ENCODE measurements around the gene AQP9.

Gene AQP9

DNA sequence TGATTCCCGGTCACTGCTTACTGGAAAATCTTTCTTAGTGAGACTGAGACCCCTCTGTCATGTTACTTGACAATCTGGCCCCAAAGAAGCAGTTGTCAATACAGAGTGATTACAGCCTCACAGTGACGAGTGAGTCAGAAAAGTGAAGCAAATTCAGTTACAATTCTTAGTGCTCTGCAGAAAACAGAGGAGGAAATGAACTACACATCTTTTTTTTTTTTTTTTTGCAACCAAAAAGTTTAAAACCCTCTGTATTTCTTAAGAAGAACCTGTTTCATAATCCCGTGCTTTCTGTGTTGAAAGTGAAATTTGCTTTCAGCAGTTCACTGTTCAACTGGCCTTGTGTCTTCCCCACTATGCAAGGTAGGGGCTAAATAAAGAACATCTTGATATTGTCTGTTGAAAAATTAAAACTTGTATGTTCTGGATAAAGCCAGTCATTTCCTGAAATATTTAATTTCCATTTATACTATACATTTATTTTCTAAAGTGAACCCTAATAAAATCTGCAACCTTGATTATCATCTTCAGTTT, 1.9 kb downstream of the AQP9 start:
- no peak for DNase-seq (ENCODE audit: low spot score)

DNA sequence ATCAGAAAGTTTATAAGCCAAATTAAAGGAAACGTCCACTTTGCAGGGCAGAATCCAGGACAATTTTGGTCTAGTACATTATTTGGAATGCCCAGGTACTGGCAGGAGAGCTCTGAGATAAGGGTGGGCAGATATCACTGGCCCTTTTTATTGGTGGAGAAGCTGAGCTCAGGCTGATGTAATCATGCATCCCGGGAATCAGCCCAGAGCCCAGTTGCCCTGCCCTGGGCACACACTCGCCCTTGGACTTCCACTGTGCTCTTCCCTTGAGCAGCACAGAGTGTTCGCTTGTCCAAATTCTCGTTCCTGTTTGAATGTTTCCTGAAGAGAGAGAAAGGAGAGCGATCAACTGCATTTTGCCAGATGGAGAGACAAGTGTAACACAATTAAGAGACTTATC, 3.7 kb downstream of the AQP9 start:
- no peak for DNase-seq (ENCODE audit: low spot score)

DNA sequence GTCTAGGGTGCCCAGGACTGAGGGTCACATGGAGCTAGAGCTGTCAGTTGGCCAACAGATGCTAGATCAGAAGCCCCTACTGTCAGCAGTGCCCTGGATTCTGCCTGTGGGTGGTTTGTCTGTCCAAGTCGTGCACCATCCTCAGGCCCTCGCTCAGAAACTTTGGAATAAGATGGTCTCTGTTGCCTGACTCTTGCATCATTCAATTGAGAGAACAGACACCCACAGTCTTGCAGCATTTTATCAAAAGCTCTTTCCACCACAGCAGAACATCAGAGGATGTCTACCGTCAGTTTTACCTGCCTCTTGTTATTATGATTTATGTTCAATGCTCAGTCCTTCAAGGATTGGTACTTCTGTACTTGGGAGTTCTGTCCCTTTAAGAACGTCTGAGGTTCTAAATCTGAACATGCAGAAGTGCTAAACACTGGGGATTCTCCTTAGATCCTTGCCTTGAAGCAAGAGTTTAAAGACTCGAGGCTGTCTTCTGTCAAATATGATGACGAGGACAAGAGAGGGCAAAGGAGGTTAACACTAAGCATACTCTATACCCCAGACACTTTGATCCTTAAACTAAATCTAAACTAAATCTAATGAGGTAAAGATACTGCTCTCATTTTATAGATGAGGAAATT, 4.8 kb downstream of the AQP9 start:
- no peak for DNase-seq (ENCODE audit: low spot score)

DNA sequence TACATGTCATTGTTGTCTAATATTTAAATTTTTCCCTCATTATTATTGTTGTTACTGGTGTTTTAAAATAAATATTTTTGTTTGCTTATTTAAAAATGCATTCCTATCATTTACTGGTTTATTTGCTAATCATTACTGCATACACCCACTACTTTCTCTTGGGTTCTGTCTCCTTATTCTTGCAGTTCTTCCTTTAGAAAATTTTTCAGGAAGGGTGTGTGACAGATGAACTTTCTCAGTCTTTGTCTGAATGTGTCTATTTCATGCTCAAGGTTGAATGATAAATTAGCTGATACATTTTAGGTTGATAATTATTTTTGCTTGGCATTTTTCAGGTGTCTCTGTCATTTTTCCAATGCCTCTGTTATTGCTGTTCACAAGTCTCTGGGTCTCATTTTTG, 7.4 kb downstream of the AQP9 start:
- no peak for DNase-seq (ENCODE audit: low spot score)

DNA sequence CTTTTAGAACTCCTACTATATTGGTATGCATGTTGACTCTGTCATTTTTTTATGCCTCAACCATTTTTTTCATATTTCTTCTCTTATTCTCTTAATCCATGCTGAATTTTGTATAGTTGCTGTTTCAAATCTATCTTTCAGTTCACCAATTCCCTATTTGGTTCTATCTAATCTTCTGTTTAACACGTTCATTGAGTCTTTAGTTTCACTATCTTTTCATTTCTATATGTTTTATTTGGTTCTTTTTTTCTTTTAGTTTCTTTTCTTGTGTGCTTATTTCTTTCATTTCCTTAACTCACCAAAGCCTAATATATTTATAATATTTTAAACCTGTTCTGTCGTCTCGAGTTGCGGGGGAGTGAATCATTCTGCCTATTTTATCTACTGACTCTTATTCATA, 8.0 kb downstream of the AQP9 start:
- DNase-seq (ENCODE audit: low spot score) = no peak

DNA sequence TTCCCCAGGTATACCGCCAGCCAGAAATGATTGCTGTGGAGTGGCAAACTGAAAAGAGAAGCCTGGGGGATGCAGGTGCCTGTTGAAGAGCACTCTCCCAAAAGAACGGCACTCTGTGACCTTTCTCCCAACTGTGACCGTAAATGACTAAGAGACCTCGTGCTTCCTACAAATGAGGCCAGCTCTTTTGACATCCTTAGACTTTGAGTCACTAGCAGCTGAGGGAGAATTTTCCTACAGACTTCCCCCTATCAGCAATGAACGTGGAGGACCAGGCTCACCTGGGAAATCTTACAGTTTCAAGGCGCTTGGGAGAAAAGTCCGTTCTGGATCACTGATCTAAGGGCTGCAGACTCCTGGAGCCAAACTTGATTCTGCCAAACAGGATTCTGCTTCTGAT, 8.6 kb downstream of the AQP9 start:
- DNase-seq (ENCODE audit: low spot score) = no peak

DNA sequence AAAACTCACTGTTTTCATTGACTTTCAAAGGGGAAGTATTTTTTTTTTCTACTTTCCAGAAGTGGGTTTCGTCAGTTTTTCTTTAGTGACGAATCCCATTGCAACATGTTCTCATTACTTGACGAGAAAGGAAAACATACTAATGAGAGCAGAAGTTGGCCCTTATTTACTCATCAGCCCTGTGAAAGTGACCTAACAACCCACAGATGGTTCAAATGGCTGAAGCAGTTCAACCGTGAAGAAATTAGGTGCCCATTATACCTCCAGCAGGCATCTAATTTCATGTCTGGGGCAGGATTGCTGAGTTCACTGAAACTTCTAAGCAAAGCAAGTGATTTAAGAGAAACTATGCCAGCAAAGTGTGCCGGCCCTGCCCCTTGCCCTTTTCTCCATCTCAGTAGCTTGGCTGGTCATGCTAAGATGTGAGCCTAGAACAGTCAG, 9.0 kb downstream of the AQP9 start:
- no peak for DNase-seq (ENCODE audit: low spot score)

DNA sequence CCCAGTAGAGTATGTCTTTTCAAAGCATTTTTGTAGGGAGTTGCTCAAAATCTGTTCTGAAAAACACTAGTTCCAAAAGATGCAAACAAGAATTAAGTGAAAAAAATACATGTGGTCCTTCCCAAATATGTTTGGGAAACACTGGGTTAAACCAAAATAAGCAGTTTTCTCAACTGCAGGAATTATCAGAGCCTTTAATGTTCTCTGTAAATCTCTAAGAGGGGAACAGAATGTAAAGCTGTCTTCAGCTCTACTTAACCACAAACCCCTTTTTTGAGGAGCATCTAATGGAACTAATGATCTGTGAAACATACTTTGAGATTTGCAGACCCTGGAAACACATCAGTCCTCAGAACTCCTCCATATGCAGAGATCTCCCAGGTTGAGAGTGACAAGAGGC, 9.9 kb downstream of the AQP9 start:
- DNase-seq (ENCODE audit: low spot score) = no peak

DNA sequence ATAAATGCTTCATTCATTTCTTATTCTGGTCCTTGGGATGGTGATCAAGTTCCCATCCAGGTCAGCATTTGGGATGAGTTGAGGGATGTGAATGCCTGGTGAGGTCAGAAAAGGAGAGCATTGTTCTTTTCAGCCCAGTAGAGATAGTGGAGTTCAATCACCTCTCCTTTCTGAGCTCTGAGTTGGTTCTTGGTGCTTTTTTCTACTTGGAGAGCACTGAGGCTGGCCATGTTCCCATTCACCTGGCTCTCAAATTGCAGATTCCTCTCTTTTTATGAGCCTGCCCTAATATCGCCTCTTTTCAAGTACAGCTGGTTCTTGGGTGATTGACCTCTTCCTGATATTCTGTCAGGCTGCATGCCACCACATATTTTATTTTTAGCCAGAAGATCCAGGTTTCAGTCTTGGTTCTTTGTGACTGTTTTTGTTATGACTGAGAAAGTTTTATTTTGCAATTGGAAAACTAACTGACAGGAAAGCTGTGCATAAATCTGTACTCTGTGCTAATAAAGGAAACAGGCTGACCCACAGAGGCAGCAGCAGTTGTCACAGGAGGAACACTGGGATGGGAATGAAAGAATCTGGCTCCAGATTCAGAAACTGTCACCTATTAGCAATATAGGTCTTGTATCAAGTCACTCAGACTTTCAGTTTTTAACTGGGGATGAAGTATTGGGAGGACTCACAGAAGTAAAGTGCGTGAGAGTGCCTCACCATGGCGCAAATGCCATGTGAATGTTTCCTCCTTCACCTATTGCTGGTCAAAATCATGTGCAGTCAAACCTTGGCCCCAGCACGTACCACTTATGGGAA, 10.7 kb downstream of the AQP9 start:
- DNase-seq (ENCODE audit: low spot score) = no peak

DNA sequence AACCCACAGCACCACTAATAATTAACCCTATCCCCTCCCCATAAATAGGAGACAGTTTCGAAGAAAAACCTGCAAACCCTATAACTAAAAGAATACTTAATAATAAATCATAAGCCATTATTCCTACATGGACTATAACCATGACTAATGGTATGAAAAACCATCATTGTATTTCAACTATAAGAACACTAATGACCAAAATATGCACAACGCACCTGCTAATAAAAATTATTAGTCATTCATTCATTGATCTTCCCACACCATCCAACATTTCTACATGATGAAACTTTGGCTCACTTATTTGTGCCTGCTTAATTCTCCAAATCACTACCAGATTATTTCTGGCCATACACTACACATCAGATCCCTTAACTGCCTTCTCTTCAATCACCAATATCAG, 16.6 kb downstream of the AQP9 start:
- DNase-seq (ENCODE audit: low spot score) = no peak

DNA sequence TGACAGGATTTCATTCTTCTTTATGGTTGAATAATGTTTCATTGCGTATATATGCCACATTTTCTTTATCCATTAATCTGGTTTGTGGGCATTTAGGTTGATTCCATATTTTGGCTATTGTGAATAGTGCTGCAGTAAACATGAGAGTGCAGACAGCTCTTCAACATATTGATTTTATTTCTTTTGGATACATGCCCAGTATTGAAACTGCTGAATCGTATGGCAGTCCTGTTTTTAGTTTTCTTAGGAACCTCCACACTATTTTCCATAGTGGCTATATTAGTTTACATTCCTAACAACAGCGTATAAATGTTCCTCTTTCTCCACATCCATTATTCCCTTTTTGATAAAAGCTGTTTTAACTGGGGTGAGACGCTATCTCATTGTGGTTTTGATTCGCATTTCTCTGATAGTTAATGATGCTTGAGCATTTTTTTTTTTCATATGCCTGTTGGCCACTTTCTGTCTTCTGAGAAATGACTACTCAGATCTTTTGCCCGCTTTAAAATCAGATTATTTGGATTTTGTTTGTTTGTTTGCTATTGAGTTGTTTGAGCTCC, 21.7 kb downstream of the AQP9 start:
- no peak for DNase-seq (ENCODE audit: low spot score)

DNA sequence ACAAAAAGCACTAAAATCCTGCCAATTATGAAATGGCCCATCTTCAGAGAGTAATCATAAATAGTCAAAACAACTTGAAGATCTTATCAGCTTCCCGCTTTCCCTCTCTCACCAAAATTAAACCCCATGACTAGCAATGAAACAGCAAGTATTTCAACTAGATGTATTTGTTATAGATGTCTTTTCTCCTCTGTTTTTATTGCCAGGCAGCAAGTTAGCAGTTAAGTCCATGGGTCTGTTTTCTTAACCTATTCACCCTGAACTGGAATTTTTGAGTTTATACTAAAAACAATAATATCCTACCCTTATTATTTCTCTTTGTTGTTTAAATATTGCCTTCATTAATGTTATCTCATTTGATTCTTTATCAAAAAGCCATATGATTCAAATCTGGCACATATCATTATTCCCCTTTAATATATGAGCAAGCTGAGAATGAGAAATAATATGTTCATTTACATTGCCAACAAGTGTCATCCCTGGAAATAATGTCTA, 23.3 kb downstream of the AQP9 start:
- DNase-seq (ENCODE audit: low spot score) = no peak

DNA sequence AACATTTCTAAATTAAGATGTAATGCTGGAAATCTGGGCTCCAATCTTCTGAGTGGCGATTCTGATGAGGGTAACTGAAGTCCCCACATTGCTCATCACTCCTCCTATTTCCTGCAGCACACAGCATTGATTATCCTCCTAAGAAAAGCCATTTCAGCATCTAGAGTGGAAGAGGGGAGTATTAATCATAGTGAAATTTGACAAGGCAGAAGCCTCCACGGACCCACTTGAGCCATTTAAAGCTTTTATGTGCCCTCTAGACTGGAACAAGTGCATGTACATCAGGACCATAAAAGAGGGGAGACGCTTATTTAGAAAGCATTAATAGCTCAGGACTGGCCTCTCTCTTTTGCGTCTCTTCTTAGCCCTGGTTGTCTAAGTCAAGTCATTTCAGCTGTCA, 25.8 kb downstream of the AQP9 start:
- DNase-seq (ENCODE audit: low spot score) = no peak

DNA sequence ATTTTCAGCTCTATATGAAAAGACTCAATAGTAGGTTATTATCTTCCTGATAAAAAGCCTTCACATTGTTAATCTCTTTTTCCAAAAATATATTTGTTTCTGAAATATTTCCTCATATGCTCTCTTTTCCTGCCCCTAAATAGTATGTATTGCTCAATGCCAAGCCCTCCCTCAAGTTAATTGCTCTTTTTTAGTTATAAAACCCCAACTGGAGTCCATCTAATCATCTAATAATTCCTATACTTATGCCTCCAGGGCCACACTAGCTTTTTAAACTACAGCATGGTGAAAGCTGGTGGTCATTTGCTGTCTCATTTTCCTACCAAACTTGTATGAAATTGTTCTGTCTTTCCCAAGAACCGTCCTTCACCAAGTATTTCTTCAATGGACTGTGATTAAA, 26.7 kb downstream of the AQP9 start:
- DNase-seq (ENCODE audit: low spot score) = no peak

DNA sequence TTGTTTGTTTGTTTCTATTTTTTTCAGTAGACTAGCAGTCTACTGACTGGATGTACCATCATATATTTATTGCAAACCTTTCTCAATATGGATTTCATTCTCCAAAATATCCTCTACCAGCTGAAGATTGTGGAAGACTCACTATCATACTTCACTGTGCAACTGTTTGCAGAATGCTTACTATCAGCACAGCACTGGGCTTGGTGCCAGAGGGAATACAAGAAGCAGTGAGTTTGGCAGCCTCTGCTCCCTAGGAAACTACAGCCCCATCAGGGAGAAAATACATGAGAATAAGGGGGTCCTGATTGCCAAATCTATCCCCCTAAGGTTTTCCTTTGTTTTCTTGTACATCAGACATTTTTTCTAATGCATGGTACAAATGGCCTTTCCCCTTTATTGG, 27.5 kb downstream of the AQP9 start:
- DNase-seq (ENCODE audit: low spot score) = no peak

DNA sequence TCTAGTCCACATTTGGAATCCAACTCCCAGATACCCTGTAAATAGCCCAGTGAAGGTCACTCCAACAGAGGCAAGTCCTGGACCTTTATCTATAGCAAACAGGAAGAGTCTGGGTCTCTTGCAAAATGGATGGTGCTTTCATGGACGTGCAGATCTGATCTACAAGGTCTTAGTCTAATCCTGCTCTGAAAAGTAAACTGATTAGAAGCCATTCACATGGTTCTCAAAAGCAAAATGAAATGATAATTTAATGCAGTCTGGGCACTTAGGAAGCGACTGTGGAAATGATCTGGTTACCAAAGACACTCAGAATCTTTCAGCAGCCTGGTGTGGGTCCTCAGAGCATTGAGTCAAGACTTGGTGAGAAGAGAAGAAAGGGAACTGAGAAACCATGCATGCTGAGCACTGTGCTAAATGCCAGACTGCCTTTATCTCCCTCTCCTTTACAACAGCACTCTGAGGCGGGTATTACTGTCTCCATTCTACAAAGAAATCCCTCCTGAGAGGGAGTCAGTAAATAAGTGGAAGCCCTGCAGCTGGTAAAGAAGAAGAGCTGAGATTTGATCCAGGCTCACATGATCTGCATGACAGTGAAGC, 29.0 kb downstream of the AQP9 start:
- no peak for DNase-seq (ENCODE audit: low spot score)

DNA sequence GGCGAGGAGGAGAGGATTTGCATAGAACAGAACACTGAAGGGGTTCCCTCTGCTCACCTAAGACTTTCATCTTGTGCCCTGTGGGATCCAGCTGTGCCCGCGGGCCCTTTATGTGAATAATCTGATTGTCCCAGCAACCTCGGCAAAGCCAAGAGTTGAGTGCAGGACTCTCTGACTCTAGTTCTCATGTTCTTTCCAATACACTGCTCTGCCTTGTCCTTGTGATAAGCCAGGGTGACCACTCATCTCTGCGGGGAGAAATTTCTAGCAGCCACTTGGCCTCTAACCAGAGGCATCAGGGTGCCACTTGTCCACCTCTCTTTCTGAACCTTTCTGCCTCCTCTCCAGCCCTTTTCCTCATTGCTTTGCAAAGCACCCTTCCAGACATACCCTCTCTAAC, 31.8 kb downstream of the AQP9 start:
- no peak for DNase-seq (ENCODE audit: low spot score)

DNA sequence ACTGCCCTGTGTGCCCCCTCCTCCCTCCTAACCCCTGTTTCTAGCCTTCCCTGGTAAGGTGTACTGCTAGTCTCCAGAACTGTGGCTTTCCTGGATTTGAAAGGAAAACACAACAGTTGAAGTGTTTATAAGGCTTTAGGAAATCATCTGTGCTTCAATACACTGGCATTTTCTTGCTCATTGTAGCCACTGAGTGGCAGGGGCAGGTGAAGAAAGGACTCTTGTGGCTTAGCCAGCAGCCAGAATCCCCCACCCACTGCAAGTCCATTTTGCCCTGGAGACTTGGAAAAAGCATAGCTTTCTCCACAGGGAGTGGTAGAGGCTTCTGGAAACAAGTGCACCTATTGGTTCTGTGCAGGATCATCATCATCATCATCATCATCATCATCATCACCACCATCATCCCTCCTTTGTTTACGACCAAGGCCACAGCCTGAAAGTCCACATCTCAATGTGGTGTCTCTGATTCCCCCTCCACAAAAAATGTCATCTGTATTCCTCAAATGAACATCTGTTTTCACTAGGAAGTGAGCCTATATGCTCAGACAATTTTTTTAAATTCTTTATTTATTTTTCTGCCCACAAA, 33.4 kb downstream of the AQP9 start:
- no peak for DNase-seq (ENCODE audit: low spot score)

DNA sequence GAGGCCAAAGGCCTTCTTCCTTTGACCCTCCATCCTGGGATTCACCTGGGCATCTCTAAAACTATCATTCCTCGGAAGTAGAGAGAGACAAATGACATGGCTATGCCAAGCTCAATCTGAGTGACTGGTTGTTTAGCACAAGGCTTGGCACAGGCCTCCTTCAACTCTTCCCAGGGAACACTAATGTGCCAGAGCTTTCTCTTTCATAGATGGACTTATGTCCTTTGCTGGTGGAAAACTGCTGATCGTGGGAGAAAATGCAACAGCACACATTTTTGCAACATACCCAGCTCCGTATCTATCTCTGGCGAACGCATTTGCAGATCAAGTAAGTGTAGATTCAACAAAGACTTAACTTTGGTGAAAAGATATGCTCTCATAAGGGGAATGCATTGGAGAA, 36.5 kb downstream of the AQP9 start:
- no peak for DNase-seq (ENCODE audit: low spot score)

DNA sequence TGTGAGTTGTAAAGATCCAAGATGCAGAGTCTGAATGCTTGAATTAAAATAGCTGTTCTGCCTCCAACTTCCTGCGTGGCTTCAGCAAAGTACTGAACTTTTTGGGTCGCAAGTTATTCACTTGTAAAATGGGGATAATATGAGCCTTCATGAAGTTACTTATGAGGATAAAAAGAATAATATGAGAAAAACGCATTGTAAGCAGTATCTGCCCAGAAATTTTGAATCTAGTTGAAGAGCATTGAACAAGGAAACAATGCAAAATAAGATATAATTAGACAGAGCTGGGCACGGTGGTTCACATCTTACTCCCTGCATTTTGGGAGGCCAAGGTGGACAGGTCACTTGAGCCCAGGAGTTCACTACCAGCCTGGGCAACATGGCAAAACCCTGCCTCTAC, 37.8 kb downstream of the AQP9 start:
- DNase-seq (ENCODE audit: low spot score) = no peak

DNA sequence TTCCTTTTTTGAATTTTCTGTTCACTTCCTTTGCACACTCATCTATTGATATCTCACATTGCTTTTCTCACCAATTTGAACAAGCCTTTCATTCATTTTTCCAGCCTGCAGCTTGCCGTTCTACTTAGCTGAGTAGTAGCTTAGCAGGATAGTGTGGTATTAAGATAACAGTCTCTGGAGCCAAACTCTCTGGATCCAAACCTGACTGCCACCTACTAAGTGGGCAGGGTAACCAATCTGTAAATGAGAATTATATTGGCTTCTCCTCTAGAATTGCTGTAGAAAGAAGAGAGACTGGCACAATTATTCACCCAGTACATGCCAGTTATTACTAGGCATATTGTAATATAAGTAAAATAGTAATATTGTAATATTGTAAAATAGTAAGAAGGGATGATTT, 40.5 kb downstream of the AQP9 start:
- DNase-seq (ENCODE audit: low spot score) = no peak

DNA sequence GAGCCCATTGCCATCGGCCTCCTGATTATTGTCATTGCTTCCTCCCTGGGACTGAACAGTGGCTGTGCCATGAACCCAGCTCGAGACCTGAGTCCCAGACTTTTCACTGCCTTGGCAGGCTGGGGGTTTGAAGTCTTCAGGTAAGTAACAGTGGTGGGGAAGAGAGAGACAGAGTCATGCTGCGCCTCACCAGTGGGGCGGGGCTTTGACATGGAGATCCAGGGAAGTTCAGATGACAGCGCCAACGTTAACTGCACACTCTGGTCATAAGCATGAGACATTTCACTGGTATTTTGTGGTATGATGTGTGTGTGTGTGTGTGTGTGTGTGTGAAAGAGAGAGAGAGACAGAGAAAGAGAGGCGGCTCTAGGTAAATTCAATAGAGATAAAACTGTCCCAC, 41.0 kb downstream of the AQP9 start:
- DNase-seq (ENCODE audit: low spot score) = no peak

Data from germinal center (tissue), 1 donor.